Kidney (tissue), 14 donors: ENCODE data around the gene ELMO2. TPM values are rescaled to one million over a fixed set of nuclear protein-coding genes. Genes with fewer than 3 reads are reported as not detected.
A peak's percentile ranks its signal among the peaks of the same experiment; 100 is the strongest.

ENCODE experiments used
- DNase-seq, 5 donors: peaks; one replicate each; pipeline ENCODE4 v3.0.0-alpha.2; 2013 to 2020
- FAIRE-seq: peaks from 2 replicates; lab custom pipeline; 2012; peaks lifted over from hg19 to GRCh38; lab: Jason Lieb, UNC
- H3K27ac ChIP-seq, 2 donors: one replicate each; pipeline ENCODE4 v1.7.0; 2013; ENCODE audit warnings: low read depth in 2 of 2, low read length in 2 of 2, inconsistent platforms in 1 of 2
- H3K27me3 ChIP-seq: one replicate; pipeline ENCODE4 v1.7.1; 2013; ENCODE audit warnings: low read length, inconsistent platforms; ENCODE audit not compliant: control insufficient read depth, insufficient read depth
- H3K36me3 ChIP-seq, 3 donors: one replicate each; pipeline versions ENCODE4 v1.7.0 to v1.7.1; 2013; ENCODE audit warnings: low read length in 3 of 3, control low read depth in 1 of 3, inconsistent platforms in 1 of 3; ENCODE audit not compliant: insufficient read depth in 3 of 3, control insufficient read depth in 2 of 3
- H3K4me1 ChIP-seq, 3 donors: one replicate each; pipeline versions ENCODE4 v1.7.0 to v1.7.1; 2013; ENCODE audit warnings: low read length in 3 of 3, inconsistent platforms in 1 of 3, low read depth in 1 of 3; ENCODE audit not compliant: control insufficient read depth in 2 of 3, insufficient read depth in 2 of 3
- H3K4me3 ChIP-seq, 3 donors: one replicate each; pipeline versions ENCODE4 v1.7.0 to v1.8.1; 2013; ENCODE audit warnings: low read length in 3 of 3, control low read depth in 1 of 3, inconsistent platforms in 1 of 3
- H3K9ac ChIP-seq, 3 donors: one replicate each; pipeline versions ENCODE4 v1.7.0 to v1.7.1; 2013; ENCODE audit warnings: low read length in 3 of 3, control low read depth in 1 of 3, inconsistent platforms in 1 of 3
- H3K9me3 ChIP-seq, 3 donors: one replicate each; pipeline versions ENCODE4 v1.7.0 to v1.7.1; 2013; ENCODE audit warnings: low read length in 3 of 3, control low read depth in 1 of 3, inconsistent platforms in 1 of 3; ENCODE audit not compliant: control insufficient read depth in 2 of 3, insufficient read depth in 1 of 3
- CTCF ChIP-seq: IDR thresholded peaks from 3 replicates; pipeline ENCODE4 v1.5.1; 2012; ENCODE audit warnings: mild to moderate bottlenecking, moderate library complexity, borderline replicate concordance; ENCODE audit not compliant: insufficient read depth; ENCODE audit errors: extremely low read depth
- intact Hi-C: fragments of 100-400 bp; cut with DNase I; formaldehyde crosslinking; loops from one replicate; pipeline ENCODE4 v1.11.1; 2022
- polyA plus RNA-seq: library from polyadenylated mRNA; stranded (reverse); fragments of 350-450 nt; fragmentation: Illumina TruSeq; extraction: RNeasy Lipid Tissue Mini Kit (QIAGEN cat#74804); gene quantifications from one replicate; pipeline ENCODE4 v1.2.3, GENCODE V29; 2014; ENCODE audit warnings: low read depth, low replicate concordance; ENCODE audit not compliant: insufficient read depth
- total RNA-seq: library from RNA; stranded (reverse); fragmentation: NEBNext Ultra II Directional; extraction: Animal tissue kit (Norgen Biotek cat#: 25700); gene quantifications from one replicate; pipeline ENCODE4 v1.2.1, GENCODE V29; 2021
- donor health status: control.
- donor health status: control.
- donor health status: control.
- donor health status: control.
- donor health status: control.
- donor health status: DM: yes; HTN: yes; CAD: no.
- donor health status: Normal renal cell carcinoma (clear cell type).

Gene ELMO2
- total and polyA plus RNA-seq, 2 donors from 2014 or later, result 21.0 to 43.0 TPM

GRCh38 chr20:46355778-46356177, 50.6 kb downstream of the ELMO2 start:
- TF ChIP-seq CTCF, result no peak
- DNase-seq (peak in 1 of 5 donors; percentile 24), FAIRE-seq (no peak)
- H3K4me3 ChIP-seq, result no peak overlapping the region
- no peaks in the 10 kb centered on the region for H3K9me3 ChIP-seq
- H3K27me3 ChIP-seq, result no peaks in the 10 kb centered on the region
- H3K36me3 ChIP-seq, result peaks cover 0 to 12% (median 7%) of the 10 kb centered on the region in 3 donors
- intact Hi-C loops, result no loop called here
- no peak overlapping the region for H3K27ac ChIP-seq
- peaks cover 0 to 12% (median 5%) of the 10 kb centered on the region in 3 donors for H3K4me1 ChIP-seq
- no peak overlapping the region for H3K9ac ChIP-seq

GRCh38 chr20:46354920-46355654, 51.3 kb downstream of the ELMO2 start:
- H3K9ac ChIP-seq, result no peak overlapping the region
- peak in 1 of 5 donors; percentile 61 for DNase-seq
- no peak overlapping the region for H3K27ac ChIP-seq
- no peaks in the 10 kb centered on the region for H3K27me3 ChIP-seq
- TF ChIP-seq CTCF, result no peak
- H3K4me3 ChIP-seq, result no peak overlapping the region
- H3K9me3 ChIP-seq, result no peaks in the 10 kb centered on the region
- peaks cover 0 to 12% (median 7%) of the 10 kb centered on the region in 3 donors for H3K36me3 ChIP-seq
- H3K4me1 ChIP-seq, result peaks cover 0 to 13% (median 5%) of the 10 kb centered on the region in 3 donors
- intact Hi-C loops, result no loop called here
- no peak for FAIRE-seq

- Histone ChIP-seq H3K27me3 (no peaks in the 10 kb centered on the region), H3K9ac (no peak overlapping the region), H3K4me3 (no peak overlapping the region), H3K36me3 (peaks cover 0 to 12% (median 5%) of the 10 kb centered on the region in 3 donors), H3K9me3 (no peaks in the 10 kb centered on the region), H3K27ac (no peak overlapping the region), H3K4me1 (peaks cover 0 to 19% (median 13%) of the 10 kb centered on the region in 3 donors)
- intact Hi-C loops, result no loop called here
- peak in 1 of 5 donors; percentile 32 for DNase-seq
- no peak for FAIRE-seq
- no peak for TF ChIP-seq CTCF
Measured at GRCh38 chr20:46354207-46354555, 52.2 kb downstream of the ELMO2 start.
